AG09309 (cell line): Measurements from ENCODE around the gene ZEB2.

Experiments
- DNase-seq: peaks from one replicate; pipeline ENCODE4 v3.0.0-alpha.2; 2010; ENCODE audit warnings: low read depth
- H3K4me3 ChIP-seq: 2 replicates; pipeline ENCODE4 v1.5.1; 2011; ENCODE audit warnings: mild to moderate bottlenecking, low read depth, low read length, moderate library complexity; ENCODE audit not compliant: control insufficient read depth
- CTCF ChIP-seq: IDR thresholded peaks from 2 replicates; pipeline ENCODE4 v1.5.1; 2011; ENCODE audit warnings: mild to moderate bottlenecking, low read depth, low read length, inconsistent platforms; ENCODE audit not compliant: insufficient read depth, control insufficient read depth; ENCODE audit errors: missing control alignments

The ZEB2 gene

GRCh38 chr2:144401036-144401435 is 118.9 kb downstream of the ZEB2 start:
- no peak for TF ChIP-seq CTCF
- H3K4me3 ChIP-seq, result no peak overlapping the region
- DNase-seq, result no peak

GRCh38 chr2:144396318-144396717 is 123.6 kb downstream of the ZEB2 start:
- TF ChIP-seq CTCF, result no peak
- no peak overlapping the region for H3K4me3 ChIP-seq
- no peak for DNase-seq

- DNase-seq, result peak; percentile 29
- H3K4me3 ChIP-seq, result no peak overlapping the region
- no peak for TF ChIP-seq CTCF
Observed at GRCh38 chr2:144390424-144391020, 129.4 kb downstream of the ZEB2 start.

DNA sequence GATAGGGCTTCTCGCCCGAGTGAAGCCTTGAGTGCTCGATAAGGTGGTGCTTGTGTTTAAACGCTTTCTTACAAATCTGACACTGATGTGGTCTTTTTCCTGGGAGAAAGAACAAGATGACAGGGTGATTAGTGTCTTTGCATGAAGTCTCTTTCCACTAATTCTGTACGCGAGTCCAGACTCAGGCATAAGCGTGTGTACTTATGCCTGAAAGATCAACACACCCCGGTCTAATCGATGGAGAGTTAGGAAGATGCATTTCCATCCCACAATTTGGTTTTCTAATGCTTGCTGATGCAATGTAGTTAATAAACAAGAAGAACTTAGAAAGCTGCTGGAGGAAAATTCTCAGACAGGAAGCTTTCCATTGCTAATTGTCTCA is 130.0 kb downstream of the ZEB2 start:
- no peak overlapping the region for H3K4me3 ChIP-seq
- no peak for DNase-seq
- no peak for TF ChIP-seq CTCF

GRCh38 chr2:144389151-144389929 is 130.6 kb downstream of the ZEB2 start:
- no peak overlapping the region for H3K4me3 ChIP-seq
- DNase-seq, result no peak
- TF ChIP-seq CTCF, result no peak

GRCh38 chr2:144385381-144385780 is 134.5 kb downstream of the ZEB2 start:
- H3K4me3 ChIP-seq, result no peak overlapping the region
- DNase-seq, result no peak
- TF ChIP-seq CTCF, result no peak
